Activated naive CD4-positive, alpha-beta T cell (primary cell): ENCODE measurements around the gene OR51B4.
"Not testable (repeated sequence)": the region's sequence is repeated elsewhere in the genome, so short reads cannot be mapped to it uniquely, and the experiment has no call there.

ENCODE experiments used
- DNase-seq, 4 experiments: peaks; one replicate each; lab custom pipeline; 2025; lab: John Stamatoyannopoulos, UW

The OR51B4 gene

DNA sequence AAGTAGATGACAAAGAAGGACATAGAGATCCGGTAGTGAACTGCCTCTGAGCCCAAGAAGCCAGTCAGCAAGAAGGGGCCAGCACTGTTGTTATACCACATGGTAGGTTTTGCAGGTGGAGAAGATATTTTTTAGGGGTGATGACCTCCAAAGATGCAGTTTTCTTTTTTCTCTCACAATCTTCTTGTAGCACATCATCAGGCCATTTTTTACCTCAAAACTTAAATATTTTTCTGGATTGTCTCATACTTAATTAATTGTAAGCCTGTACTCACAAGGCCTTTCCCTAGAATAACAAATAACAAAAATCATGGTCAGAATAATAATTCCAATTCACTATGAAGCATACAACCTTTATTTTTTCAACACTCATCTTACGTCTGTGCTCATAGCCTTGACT, at the start of gene OR51B4:
TSS of gene OR51B4 (minus strand) at position 101 of the 400 bp plus-strand sequence. CDS start at position 101, 0 bp downstream.
- DNase-seq: no peak

- DNase-seq: no peak
Measured at GRCh38 chr11:5351208-5351607, 49.5 kb upstream of the OR51B4 start, which contains the start of gene OR51B6. OR51B6 (plus strand) TSS chr11:5351508; CDS start chr11:5351508, 0 bp downstream.

GRCh38 chr11:5349550-5349949, 47.8 kb upstream of the OR51B4 start:
- no peak for DNase-seq

- no peak for DNase-seq
Measured at GRCh38 chr11:5348551-5349194, 46.9 kb upstream of the OR51B4 start.

- no peak for DNase-seq
Measured at GRCh38 chr11:5345831-5346230, 44.1 kb upstream of the OR51B4 start.

DNA sequence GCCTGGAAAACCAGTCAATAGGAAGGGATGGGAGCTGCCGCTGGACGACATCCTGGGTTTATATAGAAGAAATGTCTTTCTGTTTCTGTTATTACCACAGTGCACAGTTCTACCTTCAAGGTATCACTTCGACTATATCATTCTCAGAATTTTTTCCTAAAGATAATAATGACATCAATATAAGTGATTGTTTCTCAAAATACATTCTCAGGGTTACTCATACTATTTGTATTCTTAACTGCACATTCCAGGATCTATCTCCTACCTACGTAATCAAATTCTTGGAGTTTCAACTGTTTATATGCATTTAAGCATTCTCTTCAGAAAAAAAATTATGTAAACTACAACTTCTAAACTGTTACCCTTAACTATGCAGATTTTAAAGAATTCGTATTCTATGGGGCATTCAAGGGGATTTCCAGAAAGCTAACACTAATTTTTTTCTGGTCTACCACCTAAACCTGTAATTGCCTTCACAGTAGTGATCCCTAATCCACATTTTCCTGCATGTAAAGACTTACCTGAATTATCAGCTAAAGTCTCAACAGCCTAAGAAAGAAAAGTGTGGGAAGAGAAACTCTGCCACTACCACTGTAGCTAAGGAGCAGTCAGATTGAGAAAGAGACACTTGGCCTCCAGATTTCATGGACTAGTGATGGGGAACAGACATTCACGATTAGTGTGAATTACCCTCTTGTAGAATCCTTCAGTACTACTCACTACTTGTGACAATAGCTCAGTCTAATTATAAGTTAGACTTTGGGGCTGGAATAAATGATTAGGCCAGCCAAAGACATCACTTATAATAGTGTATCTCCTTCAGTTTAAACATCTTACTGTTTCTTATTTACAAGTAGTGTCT, 42.0 kb upstream of the OR51B4 start, which contains the start of gene OR51B5:
TSS of gene OR51B5 (minus strand) at position 51 of the 862 bp plus-strand sequence. CDS start at position 51, 0 bp downstream.
- no peak for DNase-seq

DNA sequence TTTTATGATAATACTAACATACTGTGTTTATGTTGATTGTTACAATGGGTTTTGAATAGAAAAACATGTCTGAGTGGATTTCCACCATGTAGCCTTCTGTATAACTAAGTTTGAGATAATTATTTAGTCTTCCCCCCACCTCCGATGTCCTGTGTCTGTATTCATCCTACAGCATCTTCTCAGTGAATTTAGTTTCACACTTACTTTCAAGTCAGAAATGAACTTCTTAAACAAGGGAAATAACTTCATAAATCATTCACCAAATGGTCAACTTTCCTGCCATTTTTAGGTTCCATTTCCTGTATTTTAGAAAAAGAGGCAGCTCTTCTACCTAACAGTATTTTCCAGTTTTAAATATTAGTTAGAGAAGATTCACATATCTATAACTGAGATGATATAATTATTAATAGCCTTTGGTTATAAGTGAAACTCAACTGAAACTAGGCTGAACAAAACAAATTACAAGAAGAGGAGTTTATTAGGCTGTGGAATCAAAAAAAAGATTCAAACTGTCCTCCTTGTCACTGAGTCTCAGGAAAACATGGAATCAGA, 38.1 kb upstream of the OR51B4 start:
- DNase-seq: no peak

GRCh38 chr11:5337253-5337652, 35.5 kb upstream of the OR51B4 start:
- DNase-seq: not testable (repeated sequence)

DNA sequence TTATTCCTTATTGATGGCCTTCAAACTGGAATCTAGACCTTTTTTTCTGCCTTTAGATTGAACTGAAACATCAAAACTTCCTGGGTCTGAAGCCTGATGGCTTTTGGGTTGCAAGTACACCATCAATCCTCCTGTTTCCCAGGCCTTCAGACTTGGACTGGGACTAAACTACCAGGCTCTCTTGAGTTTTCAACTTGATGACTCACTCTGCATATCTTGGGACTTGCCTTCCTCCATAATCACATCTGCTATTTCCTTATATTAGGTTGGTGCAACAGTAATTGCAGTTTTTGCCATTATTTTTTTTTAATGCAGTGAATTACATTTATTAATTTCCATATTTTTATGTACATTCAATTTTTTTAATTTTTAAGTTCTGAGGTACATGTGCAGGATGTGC, 34.6 kb upstream of the OR51B4 start:
- no peak for DNase-seq

DNA sequence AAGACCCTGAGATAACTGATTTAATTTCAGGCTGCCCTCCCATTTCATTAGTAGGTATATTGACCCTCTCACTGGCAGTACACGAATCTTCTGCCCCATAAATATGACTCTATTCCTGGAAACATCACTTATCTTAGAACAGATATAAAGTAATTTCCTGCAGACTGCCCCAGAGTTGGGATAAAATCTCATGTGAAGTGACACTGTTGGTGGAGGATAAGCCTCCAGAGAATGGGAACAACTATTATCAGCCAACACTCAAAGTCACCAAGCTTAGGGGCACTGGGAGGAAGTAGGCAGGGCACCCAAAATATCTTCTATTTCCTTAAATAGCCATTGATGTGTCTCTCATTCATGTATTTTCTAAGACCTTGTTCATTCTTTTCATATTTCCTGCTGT, 33.4 kb upstream of the OR51B4 start:
- no peak for DNase-seq

GRCh38 chr11:5324197-5324596, 22.5 kb upstream of the OR51B4 start, which contains the start of gene OR51B2:
OR51B2 (minus strand) TSS chr11:5324297; CDS start chr11:5324297, 0 bp downstream.
- DNase-seq: no peak

DNA sequence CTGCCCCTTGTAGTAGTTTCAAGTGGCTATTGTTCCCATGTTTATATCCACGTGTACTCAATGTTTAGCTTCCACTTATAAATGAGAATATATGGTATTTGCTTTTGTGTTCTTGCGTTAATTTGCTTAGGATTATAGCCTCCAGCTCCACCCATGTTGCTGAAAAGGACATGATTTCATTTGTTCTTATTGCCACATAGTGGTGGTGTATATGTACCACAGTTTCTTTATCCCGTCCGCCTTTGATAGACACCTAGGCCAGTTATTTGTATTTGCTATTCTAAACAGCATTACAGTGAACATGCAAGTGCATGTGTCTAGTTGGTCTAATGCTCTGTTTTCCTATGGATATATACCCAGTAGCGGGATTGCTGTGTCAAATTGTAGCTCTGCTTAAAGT, 15.5 kb upstream of the OR51B4 start:
- DNase-seq: no peak

- not testable (repeated sequence) for DNase-seq
Measured at GRCh38 chr11:5313326-5314023, 11.7 kb upstream of the OR51B4 start.

DNA sequence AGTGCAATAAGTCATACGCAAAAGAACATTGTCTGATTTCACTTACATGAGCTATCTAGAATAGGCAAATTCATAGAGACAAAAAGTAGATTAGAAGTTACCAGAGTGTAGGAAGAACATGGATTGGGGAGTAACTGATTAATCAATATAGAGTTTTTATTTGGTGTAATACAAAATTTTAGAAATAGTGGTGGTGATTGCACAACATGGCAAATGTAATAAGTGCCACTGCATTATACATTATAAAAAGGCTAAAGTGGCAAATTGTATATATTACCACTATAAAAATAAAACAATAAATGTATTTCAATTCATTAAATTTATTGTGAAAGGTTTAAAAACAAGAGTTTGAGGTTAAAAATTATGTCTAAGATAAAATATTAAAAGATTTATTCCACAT, 8.7 kb upstream of the OR51B4 start:
- no peak for DNase-seq

GRCh38 chr11:5307256-5308019, 5.7 kb upstream of the OR51B4 start:
- no peak for DNase-seq

GRCh38 chr11:5304046-5304445, 2.3 kb upstream of the OR51B4 start:
- DNase-seq: no peak

GRCh38 chr11:5303626-5304025, 1.9 kb upstream of the OR51B4 start:
- DNase-seq: no peak

GRCh38 chr11:5300251-5300650, 1.5 kb downstream of the OR51B4 start:
- no peak for DNase-seq

DNA sequence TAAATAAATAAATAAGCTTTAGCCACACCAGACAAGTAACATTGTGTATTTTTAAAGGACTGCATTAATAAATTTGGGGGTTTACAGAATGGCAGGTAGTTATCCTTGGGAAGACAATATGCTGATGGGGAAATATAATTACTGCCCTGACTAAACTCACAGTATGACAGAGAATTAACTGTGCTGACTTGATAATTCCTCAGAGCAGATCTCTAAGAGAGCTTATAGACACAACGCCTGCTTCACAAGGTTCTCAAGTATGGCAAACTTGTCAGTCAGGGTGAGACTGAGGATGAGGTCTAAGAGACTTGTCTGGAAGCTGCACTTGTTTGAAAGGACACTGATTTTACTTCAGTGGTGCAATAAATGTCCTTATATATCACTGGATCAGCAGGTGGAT, 3.3 kb downstream of the OR51B4 start:
- DNase-seq: no peak

- no peak for DNase-seq
Measured at GRCh38 chr11:5297721-5298323, 3.9 kb downstream of the OR51B4 start.
